HG02885 (cell line): ENCODE measurements around the gene OSGEPL1.
"Not testable (repeated sequence)": the region's sequence is repeated elsewhere in the genome, so short reads cannot be mapped to it uniquely, and the experiment has no call there.

ENCODE experiments used
- ATAC-seq: cut with Tn5 transposase; IDR thresholded peaks from one replicate; pipeline ENCODE4 v1.9.1; 2021; ENCODE audit warnings: mild to moderate bottlenecking; ENCODE audit not compliant: unreplicated experiment, poor library complexity

OSGEPL1 gene

DNA sequence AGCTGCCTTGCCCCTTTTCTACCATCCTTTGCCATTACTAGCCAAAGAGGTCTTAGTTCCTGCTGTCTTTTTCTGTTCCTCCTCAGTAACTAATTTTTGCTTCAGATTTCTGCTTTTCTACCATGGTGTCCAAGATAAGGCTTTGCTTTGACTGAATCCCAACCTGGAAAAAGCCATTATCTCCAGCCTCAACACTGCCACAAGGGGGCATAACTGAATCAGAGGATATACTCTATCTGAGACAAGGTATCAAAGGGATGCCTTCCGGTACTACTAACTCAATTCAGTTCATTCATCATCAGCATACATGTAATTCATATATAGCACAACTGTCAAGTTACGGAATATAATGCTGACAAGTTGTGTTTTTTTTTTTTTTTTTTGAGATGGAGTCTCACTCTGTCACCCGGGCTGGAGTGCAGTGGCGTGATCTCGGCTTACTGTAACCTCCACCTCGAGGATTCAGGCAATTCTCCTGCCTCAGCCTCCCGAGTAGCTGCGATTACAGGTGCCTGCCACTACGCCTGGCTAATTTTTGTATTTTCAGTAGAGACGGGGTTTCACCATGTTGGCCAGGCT, 11.4 kb downstream of the OSGEPL1 start:
- ATAC-seq, result no peak

DNA sequence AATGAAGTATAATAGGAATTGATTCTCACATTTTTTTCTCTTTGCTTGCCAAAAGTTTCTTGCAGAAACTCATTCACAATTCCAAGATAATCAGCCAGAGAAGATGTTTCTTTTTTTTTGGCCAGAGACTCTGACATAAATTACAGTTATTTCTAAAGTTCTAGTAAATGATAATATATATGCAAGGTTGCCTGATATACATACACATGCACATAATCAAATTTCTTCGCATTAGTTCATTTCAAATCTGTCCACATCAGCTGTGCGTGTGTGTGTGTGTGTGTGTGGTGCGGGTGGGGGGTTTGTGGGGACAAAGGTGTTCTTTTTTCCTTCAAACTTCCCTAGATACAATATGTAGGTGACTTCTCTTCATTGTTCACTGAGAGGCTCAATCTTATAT, 33.2 kb downstream of the OSGEPL1 start:
- no peak for ATAC-seq

DNA sequence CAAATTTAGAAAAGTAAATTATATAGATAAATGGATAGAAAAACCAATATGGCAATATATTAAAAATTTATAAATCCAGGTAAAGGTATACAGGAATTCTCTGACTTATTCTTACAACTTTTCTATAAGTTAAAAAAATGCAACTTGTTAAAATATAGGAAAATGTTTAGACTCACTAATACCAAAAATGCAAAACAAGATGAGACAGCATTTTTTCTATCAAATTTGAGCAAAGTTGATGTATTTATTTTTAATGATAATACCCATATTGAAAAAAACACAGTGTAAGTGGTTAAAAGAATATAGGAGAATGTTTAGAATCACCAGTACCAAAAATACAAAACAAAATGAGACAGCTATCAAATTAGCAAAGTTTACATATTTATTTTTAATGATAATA, 35.7 kb downstream of the OSGEPL1 start:
- ATAC-seq, result no peak

DNA sequence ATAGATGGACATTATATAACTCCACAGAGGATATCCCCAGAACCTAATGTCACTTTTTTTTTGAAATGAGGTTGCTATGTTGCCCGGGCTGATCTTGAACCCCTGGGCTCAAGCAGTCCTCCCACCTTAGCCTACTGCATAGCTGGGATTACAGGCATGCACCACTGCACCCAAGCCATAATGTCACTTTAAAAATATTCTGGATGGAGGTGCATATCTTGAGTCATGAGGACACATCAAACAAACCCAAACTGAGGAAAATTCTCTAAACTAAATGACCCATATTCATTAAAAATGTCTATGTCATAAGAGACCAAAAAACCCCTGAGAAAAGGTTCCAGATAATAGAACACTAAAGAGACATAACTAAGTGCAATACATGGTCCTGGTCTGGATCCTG, 36.3 kb downstream of the OSGEPL1 start:
- ATAC-seq, result no peak

DNA sequence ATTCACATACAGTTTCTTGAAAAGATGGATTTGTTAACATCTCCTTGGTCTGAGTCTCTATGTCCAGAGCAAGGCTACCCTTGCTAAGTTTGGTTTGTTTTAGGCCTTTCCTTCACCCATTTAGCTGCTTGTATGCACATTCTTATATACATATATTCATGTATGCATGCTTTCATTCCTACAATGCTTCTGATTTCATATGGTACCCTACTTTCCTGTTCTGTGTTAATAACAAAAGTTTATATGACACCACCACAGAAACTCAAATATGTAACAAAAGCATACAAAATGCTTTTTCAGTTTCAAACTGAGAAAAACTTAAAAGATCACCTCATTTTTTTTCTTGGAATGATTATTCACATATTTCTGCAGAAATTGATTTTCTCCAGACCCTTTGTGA, 39.4 kb downstream of the OSGEPL1 start:
- no peak for ATAC-seq

DNA sequence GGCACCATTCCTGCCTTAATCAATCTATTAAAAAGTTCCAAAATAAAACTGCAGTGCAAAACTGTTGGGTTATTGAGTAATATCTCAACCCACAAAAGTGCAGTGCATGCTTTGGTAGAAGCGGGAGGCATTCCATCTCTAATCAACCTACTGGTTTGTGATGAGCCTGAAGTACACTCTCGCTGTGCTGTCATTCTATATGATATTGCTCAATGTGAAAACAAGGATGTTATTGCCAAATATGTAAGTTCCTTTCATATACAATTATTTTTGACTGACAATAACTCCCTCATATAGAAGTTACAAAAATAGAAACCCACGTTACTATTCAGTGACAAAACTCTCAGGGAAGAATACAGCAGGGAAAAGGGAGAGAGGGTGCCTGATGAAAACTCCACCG, 43.0 kb downstream of the OSGEPL1 start:
- ATAC-seq, result no peak

DNA sequence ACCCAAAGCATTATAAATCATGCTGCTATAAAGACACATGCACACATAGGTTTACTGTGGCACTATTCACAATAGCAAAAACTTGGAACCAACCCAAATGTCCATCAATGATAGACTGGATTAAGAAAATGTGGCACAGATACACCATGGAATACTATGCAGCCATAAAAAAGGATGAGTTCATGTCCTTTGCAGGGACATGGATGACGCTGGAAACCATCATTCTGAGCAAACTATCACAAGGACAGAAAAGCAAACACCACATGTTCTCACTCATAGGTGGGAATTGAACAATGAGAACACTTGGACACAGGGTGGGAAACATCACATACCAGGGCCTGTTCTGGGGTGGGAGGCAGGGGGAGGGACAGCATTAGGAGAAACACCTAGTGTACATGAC, 45.0 kb downstream of the OSGEPL1 start:
- ATAC-seq, result not testable (repeated sequence)

DNA sequence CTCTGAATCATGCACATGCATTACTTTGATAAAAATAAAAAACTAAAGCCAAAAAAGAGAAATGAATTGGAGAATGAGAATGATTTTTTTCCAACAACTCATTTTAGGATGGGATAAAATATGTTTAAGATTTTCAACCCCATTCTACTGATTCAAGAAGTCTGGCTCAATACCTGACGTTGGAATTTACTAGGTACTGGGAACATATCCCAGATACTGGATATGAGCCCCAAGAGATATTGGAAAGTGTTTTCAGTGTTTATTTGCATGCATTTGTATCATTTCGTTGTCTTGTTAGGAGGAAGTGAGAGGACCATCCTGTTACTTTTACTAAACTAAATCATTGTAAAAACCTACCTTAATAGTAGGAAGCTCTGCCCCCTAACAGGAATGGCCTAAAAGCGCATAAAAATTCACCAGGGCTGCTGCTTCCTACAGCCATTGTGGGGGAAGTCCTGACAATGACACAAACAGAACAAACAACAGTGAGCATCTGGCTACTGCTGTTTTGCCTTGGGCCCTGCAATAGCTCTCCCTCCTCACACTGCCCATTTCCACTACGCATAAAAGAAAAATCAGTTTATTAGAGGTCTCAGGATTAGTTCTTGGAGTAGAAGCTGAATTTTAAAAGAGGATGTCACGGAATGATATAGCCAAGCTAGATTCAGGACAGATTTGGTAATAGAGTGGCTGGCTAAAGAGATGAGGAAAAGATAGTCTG, 52.9 kb downstream of the OSGEPL1 start:
- ATAC-seq, result no peak

DNA sequence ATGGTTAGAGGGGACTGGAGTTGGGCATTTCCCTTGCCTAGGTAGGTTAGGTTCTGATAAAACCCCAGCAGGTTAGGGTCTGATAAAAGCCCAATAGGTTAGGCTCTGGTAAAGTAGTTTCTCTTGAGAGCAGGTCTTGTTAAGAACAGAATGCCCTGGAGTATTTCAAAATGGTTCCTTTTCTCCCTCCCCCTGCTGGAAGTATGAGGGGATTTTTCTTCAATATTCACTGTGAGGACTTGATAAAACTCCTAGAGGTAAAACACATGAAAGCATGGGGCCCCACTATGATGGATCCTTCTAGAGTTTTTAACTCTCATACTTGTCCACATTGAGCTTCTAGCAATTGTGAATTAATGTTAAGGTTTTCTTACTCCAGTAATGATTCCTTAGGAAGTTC, 60.5 kb downstream of the OSGEPL1 start:
- no peak for ATAC-seq

DNA sequence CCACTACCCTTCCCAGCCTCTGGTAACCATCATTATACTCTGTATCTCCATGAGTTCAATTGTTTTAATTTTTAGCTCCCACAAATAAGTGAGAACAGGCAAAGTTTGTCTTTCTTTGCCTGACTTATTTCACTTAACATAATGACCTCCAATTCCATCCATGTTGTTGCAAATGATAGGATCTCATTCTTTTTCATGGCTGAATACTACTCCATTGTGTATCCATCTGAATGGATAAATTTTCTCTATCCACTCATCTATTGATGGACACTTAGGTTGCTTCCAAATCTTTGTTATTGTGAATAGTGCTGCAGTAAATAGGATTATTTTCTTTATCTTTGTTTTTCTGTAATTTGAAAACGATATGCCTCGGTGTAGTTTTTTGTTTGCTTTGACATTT, 61.9 kb downstream of the OSGEPL1 start:
- ATAC-seq, result no peak

DNA sequence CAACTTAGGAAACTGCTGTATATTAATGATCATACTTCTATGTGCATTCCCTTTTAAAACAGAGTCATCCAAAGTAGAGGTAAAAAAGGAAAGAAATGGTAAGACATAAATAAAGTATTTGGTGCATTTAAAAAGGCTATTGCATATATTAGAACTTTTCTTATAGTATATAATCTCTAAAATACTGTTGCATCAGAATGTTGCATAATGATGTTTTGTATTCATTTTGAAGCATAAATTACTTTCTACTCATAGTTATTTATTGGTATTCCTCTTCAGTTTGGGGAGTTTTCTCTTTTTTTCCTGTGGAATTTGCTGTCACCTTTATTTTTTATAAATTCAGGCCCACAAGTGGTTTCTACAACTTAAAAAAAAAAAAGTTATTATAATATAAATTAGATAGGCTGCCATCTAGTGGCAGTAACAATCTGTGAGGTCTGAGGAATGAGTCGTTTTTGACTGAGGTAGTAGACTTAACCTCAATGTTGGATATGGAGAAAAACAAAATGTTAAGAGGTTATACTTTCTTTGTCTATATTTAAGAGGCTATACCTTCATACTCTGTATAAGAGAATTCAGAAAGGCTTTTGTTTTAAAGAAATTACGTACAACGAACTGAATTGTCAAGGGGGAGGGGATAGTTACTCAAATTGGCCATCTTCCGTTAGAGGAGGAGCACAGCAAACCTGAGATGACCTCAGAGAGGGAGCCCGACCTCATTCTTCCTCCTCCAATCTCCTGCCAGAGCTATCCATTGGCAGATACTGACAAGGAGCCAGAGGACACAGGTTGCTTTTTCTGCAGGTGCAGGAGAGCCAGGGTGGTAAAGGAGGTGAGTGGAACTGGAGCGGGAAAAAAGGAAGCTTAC, 64.3 kb downstream of the OSGEPL1 start:
- ATAC-seq, result peak; percentile 57
